Ishikawa (cell line): ENCODE measurements around the gene KIFC1.
A peak's percentile ranks its signal among the peaks of the same experiment; 100 is the strongest.

Source experiments
- CEBPB ChIP-seq: IDR thresholded peaks from 2 replicates; pipeline ENCODE4 v1.6.1; 2012
- CREB1 ChIP-seq: IDR thresholded peaks from 2 replicates; pipeline ENCODE4 v1.6.1; 2012; ENCODE audit warnings: low read depth
- EGR1 ChIP-seq: IDR thresholded peaks from 2 replicates; pipeline ENCODE4 v1.6.1; 2012
- EP300 ChIP-seq: IDR thresholded peaks from 2 replicates; pipeline ENCODE4 v1.6.1; 2012; ENCODE audit warnings: borderline replicate concordance
- FOXM1 ChIP-seq: IDR thresholded peaks from 2 replicates; pipeline ENCODE4 v1.6.1; 2012; ENCODE audit warnings: low read depth, borderline replicate concordance
- NFIC ChIP-seq: IDR thresholded peaks from 2 replicates; pipeline ENCODE4 v1.6.1; 2012
- RAD21 ChIP-seq: IDR thresholded peaks from 2 replicates; pipeline ENCODE4 v1.6.1; 2012; ENCODE audit warnings: low read depth
- TAF1 ChIP-seq: IDR thresholded peaks from 2 replicates; pipeline ENCODE4 v1.6.1; 2012; ENCODE audit warnings: low read depth, mild to moderate bottlenecking
- TCF12 ChIP-seq: IDR thresholded peaks from 2 replicates; pipeline ENCODE4 v1.6.1; 2012; ENCODE audit warnings: low read depth
- TEAD4 ChIP-seq: IDR thresholded peaks from 2 replicates; pipeline ENCODE4 v1.6.1; 2012
- YY1 ChIP-seq: IDR thresholded peaks from 2 replicates; pipeline ENCODE4 v1.6.1; 2012; ENCODE audit warnings: low read depth
- ZBTB7A ChIP-seq: IDR thresholded peaks from 2 replicates; pipeline ENCODE4 v1.6.1; 2012; ENCODE audit warnings: low read depth
- TF ChIP-seq, protein P1 (sequence below): IDR thresholded peaks from 2 replicates; pipeline ENCODE4 v1.6.1; 2012; ENCODE audit warnings: low read depth, mild to moderate bottlenecking
- TF ChIP-seq, protein P2 (sequence below): IDR thresholded peaks from 2 replicates; pipeline ENCODE4 v1.6.1; 2012
- TF ChIP-seq, protein P3 (sequence below): IDR thresholded peaks from 2 replicates; pipeline ENCODE4 v1.6.1; 2012

Gene KIFC1

DNA sequence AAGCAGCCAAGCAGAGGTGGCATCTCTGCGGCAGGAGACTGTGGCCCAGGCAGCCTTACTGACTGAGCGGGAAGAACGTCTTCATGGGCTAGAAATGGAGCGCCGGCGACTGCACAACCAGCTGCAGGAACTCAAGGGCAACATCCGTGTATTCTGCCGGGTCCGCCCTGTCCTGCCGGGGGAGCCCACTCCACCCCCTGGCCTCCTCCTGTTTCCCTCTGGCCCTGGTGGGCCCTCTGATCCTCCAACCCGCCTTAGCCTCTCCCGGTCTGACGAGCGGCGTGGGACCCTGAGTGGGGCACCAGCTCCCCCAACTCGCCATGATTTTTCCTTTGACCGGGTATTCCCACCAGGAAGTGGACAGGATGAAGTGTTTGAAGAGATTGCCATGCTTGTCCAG is 13.3 kb downstream of the KIFC1 start:
- TF ChIP-seq, protein P1, sequence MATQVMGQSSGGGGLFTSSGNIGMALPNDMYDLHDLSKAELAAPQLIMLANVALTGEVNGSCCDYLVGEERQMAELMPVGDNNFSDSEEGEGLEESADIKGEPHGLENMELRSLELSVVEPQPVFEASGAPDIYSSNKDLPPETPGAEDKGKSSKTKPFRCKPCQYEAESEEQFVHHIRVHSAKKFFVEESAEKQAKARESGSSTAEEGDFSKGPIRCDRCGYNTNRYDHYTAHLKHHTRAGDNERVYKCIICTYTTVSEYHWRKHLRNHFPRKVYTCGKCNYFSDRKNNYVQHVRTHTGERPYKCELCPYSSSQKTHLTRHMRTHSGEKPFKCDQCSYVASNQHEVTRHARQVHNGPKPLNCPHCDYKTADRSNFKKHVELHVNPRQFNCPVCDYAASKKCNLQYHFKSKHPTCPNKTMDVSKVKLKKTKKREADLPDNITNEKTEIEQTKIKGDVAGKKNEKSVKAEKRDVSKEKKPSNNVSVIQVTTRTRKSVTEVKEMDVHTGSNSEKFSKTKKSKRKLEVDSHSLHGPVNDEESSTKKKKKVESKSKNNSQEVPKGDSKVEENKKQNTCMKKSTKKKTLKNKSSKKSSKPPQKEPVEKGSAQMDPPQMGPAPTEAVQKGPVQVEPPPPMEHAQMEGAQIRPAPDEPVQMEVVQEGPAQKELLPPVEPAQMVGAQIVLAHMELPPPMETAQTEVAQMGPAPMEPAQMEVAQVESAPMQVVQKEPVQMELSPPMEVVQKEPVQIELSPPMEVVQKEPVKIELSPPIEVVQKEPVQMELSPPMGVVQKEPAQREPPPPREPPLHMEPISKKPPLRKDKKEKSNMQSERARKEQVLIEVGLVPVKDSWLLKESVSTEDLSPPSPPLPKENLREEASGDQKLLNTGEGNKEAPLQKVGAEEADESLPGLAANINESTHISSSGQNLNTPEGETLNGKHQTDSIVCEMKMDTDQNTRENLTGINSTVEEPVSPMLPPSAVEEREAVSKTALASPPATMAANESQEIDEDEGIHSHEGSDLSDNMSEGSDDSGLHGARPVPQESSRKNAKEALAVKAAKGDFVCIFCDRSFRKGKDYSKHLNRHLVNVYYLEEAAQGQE: no peak
- TF ChIP-seq CEBPB: no peak
- TF ChIP-seq CREB1: no peak
- TF ChIP-seq TAF1: no peak
- TF ChIP-seq TCF12: no peak

DNA sequence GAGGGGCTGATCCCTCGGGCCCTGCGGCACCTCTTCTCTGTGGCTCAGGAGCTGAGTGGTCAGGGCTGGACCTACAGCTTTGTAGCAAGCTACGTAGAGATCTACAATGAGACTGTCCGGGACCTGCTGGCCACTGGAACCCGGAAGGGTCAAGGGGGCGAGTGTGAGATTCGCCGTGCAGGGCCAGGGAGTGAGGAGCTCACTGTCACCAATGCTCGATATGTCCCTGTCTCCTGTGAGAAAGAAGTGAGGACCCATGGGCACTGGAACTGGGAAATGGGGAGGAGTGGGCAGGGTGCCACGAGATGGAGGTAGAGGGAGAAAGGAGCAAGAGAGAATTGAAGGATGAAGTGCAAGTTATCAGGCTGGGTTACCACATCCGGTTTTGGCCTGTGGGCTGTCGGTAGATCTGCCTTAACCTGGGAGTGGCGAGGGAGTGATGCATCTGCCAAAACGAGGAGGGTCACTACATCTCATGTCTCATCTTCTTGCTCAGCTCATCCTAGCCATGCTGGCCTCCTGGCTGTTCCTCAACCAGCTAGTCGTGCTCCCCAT is 13.8 kb downstream of the KIFC1 start:
- TF ChIP-seq EP300 (no peak), FOXM1 (no peak), TCF12 (no peak), ZBTB7A (no peak), CEBPB (no peak), EGR1 (no peak), NFIC (no peak), TAF1 (no peak), YY1 (no peak), CREB1 (no peak), RAD21 (no peak)
- TF ChIP-seq, protein P2, sequence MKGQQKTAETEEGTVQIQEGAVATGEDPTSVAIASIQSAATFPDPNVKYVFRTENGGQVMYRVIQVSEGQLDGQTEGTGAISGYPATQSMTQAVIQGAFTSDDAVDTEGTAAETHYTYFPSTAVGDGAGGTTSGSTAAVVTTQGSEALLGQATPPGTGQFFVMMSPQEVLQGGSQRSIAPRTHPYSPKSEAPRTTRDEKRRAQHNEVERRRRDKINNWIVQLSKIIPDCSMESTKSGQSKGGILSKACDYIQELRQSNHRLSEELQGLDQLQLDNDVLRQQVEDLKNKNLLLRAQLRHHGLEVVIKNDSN: no peak
- TF ChIP-seq, protein P3, sequence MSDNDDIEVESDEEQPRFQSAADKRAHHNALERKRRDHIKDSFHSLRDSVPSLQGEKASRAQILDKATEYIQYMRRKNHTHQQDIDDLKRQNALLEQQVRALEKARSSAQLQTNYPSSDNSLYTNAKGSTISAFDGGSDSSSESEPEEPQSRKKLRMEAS: no peak
- TF ChIP-seq, protein P1: no peak

DNA sequence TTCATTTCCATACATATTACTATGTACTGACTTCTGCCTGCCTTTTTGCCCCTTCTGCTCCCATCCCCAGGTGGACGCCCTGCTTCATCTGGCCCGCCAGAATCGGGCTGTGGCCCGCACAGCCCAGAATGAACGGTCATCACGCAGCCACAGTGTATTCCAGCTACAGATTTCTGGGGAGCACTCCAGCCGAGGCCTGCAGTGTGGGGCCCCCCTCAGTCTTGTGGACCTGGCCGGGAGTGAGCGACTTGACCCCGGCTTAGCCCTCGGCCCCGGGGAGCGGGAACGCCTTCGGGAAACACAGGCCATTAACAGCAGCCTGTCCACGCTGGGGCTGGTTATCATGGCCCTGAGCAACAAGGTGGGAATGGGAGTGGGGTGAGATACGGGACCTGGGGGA is 14.5 kb downstream of the KIFC1 start:
- TF ChIP-seq TAF1 (no peak), CEBPB (no peak), EP300 (no peak), NFIC (no peak), TEAD4 (no peak), TCF12 (no peak), ZBTB7A (no peak), RAD21 (no peak), FOXM1 (no peak), CREB1 (no peak), YY1 (no peak), EGR1 (no peak)
- TF ChIP-seq, protein P3: no peak
- TF ChIP-seq, protein P2: no peak
- TF ChIP-seq, protein P1: no peak

DNA sequence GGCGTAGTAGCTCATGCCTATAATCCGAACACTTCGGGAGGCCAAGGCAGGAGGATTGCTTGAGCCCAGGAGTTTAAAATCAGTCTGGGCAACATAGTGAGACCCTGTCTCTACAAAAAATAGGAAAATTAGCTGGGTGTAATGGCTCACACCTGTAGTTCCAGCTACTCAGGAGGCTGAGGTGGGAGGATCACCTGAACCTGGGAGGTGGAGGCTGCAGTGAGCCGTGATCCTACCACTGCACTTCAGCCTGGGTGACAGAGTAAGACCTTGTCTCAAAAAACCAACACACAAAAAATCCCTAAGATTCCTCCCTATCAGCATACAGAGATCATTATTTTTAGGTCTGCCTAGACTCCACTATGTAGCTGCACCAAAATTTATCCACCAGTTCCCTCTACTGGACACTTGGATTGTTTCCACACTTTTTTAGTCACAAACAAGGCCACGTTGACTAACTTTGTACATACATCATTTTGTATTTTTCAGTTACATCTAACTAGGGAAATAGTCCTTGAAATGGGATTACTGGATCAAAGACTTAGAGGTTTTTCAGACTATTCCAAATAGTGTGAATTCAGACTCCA is 15.6 kb downstream of the KIFC1 start:
- TF ChIP-seq, protein P2: no peak
- TF ChIP-seq, protein P3: no peak
- TF ChIP-seq EP300 (no peak), CREB1 (no peak), TEAD4 (no peak), RAD21 (peak; percentile 31; the same call in 1 of the 2 replicates)
